HG02840 (cell line): Measurements from ENCODE around the gene PLXNB1.

ENCODE experiments used
- ATAC-seq: cut with Tn5 transposase; IDR thresholded peaks from one replicate; pipeline ENCODE4 v1.9.1; 2021; ENCODE audit warnings: mild to moderate bottlenecking, moderate library complexity, moderate number of reproducible peaks; ENCODE audit not compliant: unreplicated experiment, low FRiP score

The PLXNB1 gene

GRCh38 chr3:48422681-48423080, 7.2 kb downstream of the PLXNB1 start:
- no peak for ATAC-seq

GRCh38 chr3:48422272-48422671, 7.6 kb downstream of the PLXNB1 start:
- no peak for ATAC-seq

GRCh38 chr3:48420561-48420960, 9.3 kb downstream of the PLXNB1 start:
- no peak for ATAC-seq

DNA sequence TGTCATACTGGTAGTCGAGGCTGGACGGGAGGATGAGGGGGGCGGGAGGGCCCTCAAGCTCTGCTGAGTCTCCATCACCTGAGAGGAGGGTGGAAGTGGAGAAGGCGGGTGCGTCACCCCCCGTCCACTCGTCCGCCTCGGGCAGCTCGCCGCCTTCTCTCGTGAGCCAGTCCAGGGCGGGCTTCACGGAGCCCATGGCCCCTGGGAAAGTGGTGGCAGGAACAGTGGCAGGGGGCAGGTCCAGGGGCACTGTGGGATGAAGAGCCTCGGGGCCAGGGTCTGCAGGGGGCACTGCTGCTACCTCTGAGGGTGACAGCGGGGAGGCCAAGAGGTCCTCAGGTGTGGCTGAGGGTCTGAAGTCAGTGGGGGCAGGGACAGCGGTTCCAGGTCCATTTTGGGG, 10.3 kb downstream of the PLXNB1 start:
- ATAC-seq: no peak

GRCh38 chr3:48419149-48419548, 10.7 kb downstream of the PLXNB1 start:
- no peak for ATAC-seq

DNA sequence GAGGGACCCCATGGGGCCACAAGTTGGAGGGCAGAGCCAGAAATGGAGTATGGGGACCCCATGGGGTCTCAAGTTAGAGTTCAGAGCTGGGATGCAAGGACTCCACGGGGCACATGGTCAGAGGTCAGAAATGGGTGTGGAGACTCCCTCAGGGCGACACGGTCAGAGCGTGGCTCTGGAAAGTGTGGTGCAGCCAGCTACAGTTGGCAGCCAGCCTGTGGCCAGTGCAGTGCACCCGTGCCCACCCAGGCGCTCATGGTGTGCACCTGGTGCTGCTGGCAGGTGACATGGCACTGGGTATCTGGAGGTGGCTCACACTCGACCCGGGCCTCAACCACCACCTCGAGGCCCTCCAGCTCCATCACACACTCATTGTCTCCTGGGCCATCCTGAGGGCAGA, 11.2 kb downstream of the PLXNB1 start:
- ATAC-seq: no peak

- ATAC-seq: no peak
These were observed 11.7 kb downstream of the PLXNB1 start for GRCh38 chr3:48418140-48418539.

GRCh38 chr3:48417529-48418108, 12.3 kb downstream of the PLXNB1 start:
- ATAC-seq: no peak

GRCh38 chr3:48416546-48416945, 13.3 kb downstream of the PLXNB1 start:
- ATAC-seq: no peak

DNA sequence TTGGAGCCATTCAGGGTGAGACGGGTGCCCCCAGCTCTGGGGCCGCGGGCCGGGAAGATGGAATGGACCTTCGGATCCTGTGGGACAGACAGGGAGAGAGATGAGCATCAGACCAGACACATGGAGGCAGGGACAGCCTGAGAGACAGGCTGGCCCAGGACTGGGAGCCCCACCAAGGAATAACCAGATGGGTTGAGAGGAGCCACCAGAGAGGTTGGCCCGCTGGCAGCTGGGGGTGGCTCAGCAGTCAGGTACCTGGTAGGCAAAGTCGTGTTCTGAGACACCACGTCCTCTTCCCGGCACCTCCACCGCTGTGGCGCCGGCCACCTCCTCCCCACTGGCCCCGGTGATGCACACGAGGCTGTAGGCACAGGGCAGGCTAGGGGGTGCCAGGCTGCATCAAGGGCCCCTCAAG, 13.8 kb downstream of the PLXNB1 start:
- ATAC-seq: no peak

DNA sequence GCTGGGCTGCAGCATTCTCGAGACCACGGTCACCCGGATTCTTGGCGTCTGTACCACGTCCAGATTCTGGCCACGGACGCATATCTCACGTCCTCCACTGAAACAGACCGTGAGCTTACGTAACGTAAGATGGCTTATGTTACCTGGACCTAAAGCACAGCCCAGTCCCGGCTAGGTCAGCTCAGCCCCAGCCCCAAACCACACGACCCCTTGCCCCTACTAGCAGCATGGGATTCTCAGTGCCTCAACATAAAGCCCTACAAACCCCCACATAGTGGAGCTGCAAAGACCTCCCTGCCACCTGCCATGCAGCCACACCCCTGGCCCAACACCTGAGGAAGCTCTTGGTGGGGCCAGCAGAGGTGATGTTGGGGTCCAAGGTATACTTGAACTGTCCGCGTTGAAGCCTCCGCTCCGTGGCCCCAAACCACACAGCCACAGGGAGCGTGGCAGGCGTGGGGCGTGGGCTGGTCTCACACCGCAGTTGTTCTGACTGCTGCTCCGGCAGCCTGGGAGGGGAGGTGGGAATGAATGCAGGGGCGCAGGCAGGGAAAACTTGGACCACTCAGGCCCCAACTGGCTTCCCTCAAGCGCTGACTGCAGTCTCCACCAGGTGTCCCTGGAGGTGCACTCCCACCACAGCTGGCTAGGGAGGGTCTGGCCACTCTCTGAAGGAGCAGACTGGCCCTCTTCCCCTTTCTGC, 14.5 kb downstream of the PLXNB1 start:
- ATAC-seq: no peak

GRCh38 chr3:48414376-48415250, 15.3 kb downstream of the PLXNB1 start:
- ATAC-seq: no peak

GRCh38 chr3:48413611-48414010, 16.3 kb downstream of the PLXNB1 start:
- no peak for ATAC-seq

- no peak for ATAC-seq
These were observed 16.8 kb downstream of the PLXNB1 start for GRCh38 chr3:48413086-48413485.

DNA sequence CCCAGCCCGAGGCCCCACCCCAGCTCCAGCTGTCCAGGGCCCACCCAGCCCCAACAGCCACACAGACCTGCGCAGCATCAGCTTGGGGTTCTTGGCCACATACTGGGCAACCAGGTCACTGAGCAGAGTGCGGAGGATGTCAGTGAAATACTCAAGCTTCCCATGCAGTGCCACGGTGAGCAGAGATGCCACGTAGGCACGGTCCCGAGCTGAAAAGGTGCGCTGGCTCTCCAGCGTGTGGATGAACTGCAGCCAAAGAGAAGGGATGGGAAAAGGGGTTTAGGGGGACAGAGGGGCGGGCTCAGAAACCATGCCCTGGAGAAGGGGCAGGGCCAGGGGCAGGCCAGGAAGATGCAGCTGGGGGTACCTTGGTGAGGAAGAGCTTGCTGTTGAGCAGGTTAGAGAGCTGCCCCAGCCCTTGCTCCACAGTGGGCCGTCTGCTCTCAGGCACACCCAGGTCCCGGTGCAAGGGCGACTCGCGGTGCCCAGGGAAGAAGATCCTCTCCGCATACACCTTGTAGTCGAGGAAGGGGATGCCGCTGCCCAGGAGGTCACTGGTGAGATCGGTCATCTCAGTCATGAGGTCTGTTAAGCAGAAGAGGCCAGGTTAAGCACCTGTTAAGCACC, 17.4 kb downstream of the PLXNB1 start:
- ATAC-seq: no peak

DNA sequence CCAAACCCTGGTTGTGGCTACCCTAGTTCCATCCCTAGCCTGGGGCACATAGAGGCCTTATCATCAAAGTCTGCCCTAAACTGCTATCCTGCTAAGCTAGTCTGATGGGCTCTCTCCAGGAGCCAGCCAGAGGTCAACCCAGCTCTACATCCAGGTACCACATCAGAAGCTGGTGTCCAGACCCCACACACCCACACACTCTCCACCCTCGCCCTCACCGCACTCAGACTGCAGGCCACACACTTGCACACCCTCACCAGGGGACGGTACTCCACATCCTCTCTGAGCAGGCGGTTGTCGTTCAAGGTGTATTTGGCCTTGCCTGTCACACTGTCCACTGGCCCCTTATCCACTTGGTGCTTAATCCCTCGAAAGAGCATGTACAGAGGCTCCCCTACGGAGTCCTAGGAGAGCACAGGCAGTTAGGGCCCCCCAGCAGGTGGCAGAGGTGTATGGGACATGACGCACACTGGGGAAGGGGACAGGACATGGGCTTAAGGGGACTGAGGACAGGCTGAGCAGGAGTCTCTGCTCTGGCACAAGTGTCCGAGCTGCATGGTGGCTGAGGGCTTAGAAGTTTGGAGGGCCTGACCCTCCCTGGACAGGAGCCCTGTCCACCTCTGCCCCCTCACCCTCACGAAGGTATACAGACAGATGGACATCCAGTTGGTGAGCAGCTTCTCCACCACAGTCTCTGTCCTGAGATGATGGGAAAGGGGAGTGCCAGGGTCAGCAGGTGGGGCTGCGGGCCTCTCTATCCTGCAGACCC, 18.1 kb downstream of the PLXNB1 start:
- no peak for ATAC-seq

- ATAC-seq: no peak
These were observed 18.8 kb downstream of the PLXNB1 start for GRCh38 chr3:48411041-48411588.

DNA sequence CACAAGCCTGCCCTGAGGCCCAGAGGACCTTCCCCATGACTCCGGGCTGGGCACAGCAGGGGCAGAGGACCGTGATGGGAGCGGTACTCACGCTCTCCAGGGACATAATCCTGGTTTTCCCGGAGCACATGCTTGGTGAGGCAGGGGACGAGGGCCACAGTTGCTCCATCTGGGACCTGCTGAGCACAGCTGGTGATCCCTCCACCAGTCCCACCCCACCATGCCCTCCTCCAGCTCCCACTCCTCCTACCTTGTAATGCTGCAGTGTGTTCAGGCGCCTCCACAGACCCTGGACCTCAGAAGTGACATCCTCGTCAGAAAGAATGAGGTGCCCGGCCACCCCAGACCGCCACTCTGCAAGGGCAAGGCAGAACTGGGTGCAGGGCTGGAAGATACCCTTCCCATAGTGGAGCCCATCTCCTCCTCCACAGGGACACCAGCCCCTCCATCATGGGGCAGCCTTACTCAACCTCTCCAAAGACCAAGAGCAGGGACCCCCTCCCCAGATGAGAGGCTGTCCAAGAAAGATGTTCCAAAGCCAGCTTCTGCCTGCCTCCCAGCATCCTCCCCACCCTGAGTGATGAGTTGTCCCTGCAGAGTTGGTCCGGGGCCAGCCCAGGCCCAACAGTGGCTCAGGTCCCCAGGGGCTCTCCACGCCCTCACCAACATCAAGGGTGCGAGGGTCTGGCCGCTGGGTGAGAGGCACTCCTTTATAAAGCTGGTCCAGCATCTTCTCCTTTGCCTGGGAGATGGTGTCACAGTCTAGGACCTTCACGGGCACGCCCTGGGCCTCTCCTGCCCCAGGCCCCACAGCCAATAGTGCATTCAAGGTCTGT, 19.5 kb downstream of the PLXNB1 start:
- no peak for ATAC-seq
